Measurements from ENCODE around the gene FAM98A.

GRCh38 chr2:33644215-33644614, 45.1 kb upstream of the FAM98A start:
- TF ChIP-seq CTCF (conservative IDR thresholded peaks at IDR 0.05; ENCODE audit: low read depth, low read length) (no peak), BHLHE40 (IDR thresholded peaks at IDR 0.05; ENCODE audit: low read depth, low read length) (no peak), POLR2A (IDR thresholded peaks at IDR 0.05; ENCODE audit: low read depth, low read length) (no peak), USF2 (IDR thresholded peaks at IDR 0.05; ENCODE audit: low read depth, low read length) (no peak), RAD21 (IDR thresholded peaks at IDR 0.05; ENCODE audit: low read length) (no peak), RCOR1 (IDR thresholded peaks at IDR 0.05; ENCODE audit: insufficient replicate concordance, low read length) (no peak), NFE2L2 (IDR thresholded peaks at IDR 0.05; ENCODE audit: low read depth, low read length) (no peak)

Measured in IMR-90 (cell line).